Left colon (tissue), 2 donors: ENCODE results near the gene RAD51B. TPM values are rescaled to one million over a fixed set of nuclear protein-coding genes. Genes with fewer than 3 reads are reported as not detected.
"Not testable (repeated sequence)": the region's sequence is repeated elsewhere in the genome, so short reads cannot be mapped to it uniquely, and the experiment has no call there.

Experiments used
- ATAC-seq: fragments of 200-7000 bp; cut with Tn5 transposase; one replicate; pipeline ENCODE4 v1.9.1; 2020; ENCODE audit warnings: mild to moderate bottlenecking, moderate library complexity
- DNase-seq, 2 donors: peaks; one replicate each; pipeline ENCODE4 v3.0.0-alpha.2; 2020
- intact Hi-C, 2 donors: fragments of 100-400 bp; cut with DNase I in 1 of 2; cut with micrococcal nuclease in 1 of 2; formaldehyde crosslinking; loops; one replicate each; pipeline versions ENCODE4 v1.11.2 to v1.14.0; 2022; cut with DNase I, micrococcal nuclease
- total RNA-seq, 2 donors: library from RNA; stranded (reverse); fragmentation: NEBNext Ultra II Directional; extraction: Animal tissue kit (Norgen Biotek cat#: 25700); gene quantifications; one replicate each; pipeline ENCODE4 v1.2.1, GENCODE V29; 2021
- donor health status: DM: no; HTN: no; CAD: no.
- donor health status: DM: yes; HTN: yes; CAD: no.

The RAD51B gene
- total RNA-seq, 2 donors from 2014 or later, result 13.7 to 16.8 TPM

- intact Hi-C loops, result no loop called here
- DNase-seq (no peak), ATAC-seq (no peak)
These were observed 873.6 kb downstream of the RAD51B start for GRCh38 chr14:68692916-68693771.

- ATAC-seq (no peak), DNase-seq (no peak)
- intact Hi-C loops, result no loop called here
These were observed 874.3 kb downstream of the RAD51B start for GRCh38 chr14:68693926-68694325.

DNA sequence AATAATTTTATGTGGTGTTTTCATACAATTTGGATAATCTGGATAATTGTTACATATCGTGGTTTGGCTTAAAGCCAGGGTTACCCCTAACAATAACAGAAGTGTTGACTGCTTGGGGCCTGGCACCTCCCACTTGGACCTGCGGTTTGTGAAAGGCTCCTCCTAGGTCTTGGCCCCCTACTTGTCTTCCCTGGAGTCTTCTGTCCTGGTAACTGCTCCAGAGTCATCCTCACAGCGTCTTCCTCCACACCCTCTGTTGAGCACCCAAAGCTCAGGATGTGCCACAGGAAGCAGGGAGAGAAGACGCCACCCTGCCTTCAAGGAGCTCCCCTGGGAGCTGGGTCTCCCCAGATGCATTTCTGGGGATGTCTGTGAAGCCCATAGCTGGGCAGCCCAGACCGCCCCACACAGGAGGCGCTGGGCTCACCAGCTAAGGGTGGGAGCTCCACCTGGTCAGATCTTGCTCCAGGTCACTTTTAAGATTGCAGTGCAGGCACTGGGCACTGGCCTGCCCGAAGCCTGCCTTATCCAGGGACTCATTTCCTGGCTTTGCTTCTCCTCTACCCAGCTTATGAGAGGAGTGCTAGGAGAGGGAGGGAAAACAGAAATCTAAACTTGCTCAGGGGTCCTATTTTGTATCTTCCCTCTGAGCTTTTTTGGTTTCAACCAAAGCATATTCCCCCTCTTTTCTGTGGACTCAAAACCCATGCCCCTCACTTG lies 875.1 kb downstream of the RAD51B start:
- intact Hi-C loops, result no loop called here
- peak in 1 of 2 donors; percentile 14 for DNase-seq

GRCh38 chr14:68695326-68695768 lies 875.8 kb downstream of the RAD51B start:
- intact Hi-C loops, result no loop called here
- peak; percentile 26 for ATAC-seq
- DNase-seq, result peak in 1 of 2 donors; percentile 31

More for the DNA sequence above, 875.1 kb downstream of the RAD51B start:
- ATAC-seq, result no peak

- DNase-seq (peak in 1 of 2 donors; percentile 3), ATAC-seq (no peak)
- intact Hi-C loops, result no loop called here
These were observed 876.3 kb downstream of the RAD51B start for GRCh38 chr14:68695856-68696255.

DNA sequence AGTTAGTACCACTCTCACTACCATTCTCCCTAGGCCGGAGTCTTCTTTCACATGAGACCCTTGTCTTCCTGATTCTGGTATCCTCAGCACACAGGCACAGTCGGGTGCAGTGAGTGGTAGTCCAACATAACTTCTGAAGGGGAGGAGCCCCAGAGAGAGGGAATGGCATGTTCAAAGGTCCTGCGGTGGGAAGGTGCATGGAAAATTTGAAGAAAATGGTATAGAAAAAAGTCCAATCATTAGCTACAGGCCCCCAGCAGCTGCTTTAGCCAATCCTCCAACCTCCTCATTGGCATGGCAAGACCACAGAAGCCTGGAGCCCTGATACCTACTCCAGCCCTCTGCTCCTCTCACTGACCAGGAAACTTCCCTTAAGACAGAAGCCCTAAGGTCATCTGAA lies 876.7 kb downstream of the RAD51B start:
- ATAC-seq (no peak), DNase-seq (peak in 1 of 2 donors; percentile 5)
- intact Hi-C loops, result no loop called here

- DNase-seq (peak in 1 of 2 donors; percentile 18), ATAC-seq (no peak)
- intact Hi-C loops, result no loop called here
These were observed 877.3 kb downstream of the RAD51B start for GRCh38 chr14:68696721-68697495.

DNA sequence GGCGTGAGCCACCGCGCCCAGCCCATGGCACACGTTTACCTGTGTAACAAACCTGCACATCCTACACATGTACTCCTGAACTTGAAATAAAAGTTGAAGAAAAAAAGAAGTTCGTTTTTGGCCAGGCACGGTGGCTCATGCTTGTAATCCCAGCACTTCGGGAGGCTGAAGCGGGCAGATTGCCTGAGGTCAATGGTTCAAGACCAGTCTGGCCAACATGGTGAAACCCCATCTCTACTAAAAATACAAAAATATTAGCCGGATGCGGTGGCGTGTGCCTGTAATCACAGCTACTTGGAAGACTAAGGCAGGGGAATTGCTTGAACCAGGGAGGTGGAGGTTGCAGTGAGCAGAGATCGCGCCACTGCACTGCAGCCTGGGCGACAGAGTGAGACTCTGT lies 879.2 kb downstream of the RAD51B start:
- peak in 1 of 2 donors; percentile 6 for DNase-seq

GRCh38 chr14:68701001-68701741 lies 881.6 kb downstream of the RAD51B start:
- no peak for ATAC-seq
- peak in 1 of 2 donors; percentile 17 for DNase-seq
- intact Hi-C loops, result no loop called here

More for the DNA sequence above, 879.2 kb downstream of the RAD51B start:
- ATAC-seq, intact Hi-C loops: not testable (repeated sequence)

DNA sequence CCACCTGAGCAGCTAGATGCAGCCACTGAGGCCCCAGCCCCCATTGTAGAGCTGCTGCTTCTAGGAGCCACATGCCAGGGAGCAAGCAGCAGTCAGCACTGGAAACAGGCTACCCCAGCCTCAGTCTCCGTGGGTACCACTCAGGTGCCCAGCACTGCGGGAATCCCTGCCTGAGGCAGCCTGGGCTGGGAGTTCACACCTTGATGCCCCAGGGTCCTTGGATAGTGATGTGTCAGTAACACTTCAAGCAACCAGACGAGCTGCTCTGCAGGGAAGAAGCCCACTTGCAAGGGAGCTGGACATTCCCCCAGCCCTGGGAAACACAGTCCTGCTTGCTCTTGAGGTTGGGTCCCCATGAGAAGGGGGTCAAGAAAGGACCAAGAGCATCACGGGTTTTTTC lies 882.6 kb downstream of the RAD51B start:
- no peak for ATAC-seq
- intact Hi-C loops, result no loop called here
- DNase-seq, result peak in 1 of 2 donors; percentile 12

DNA sequence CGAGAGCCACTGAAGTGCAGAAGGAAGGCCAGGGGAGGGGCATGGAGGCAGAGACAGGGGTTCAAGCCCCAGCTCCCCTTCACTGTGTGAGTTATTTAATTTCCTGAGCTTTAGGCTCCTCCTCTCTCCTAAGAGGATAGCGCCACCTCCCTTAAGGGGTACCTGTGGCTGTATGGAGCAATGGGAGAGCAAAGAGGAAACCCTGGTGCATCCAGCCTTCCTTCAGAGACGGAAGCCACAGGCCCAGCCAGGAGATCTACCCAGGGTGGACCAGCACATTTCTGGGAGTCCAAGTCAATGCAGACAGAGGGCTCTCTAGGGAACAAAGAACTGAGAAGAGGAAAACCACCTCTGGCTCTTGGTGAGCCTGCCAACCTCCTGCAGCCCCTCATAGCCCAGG lies 883.0 kb downstream of the RAD51B start:
- intact Hi-C loops, result no loop called here
- DNase-seq, result no peak
- no peak for ATAC-seq

- ATAC-seq (no peak), DNase-seq (peak in 1 of 2 donors; percentile 30)
- intact Hi-C loops, result no loop called here
These were observed 883.5 kb downstream of the RAD51B start for GRCh38 chr14:68703093-68703492.

- intact Hi-C loops, result no loop called here
- DNase-seq (peak in 1 of 2 donors; percentile 24), ATAC-seq (no peak)
These were observed 885.4 kb downstream of the RAD51B start for GRCh38 chr14:68704736-68705720.

DNA sequence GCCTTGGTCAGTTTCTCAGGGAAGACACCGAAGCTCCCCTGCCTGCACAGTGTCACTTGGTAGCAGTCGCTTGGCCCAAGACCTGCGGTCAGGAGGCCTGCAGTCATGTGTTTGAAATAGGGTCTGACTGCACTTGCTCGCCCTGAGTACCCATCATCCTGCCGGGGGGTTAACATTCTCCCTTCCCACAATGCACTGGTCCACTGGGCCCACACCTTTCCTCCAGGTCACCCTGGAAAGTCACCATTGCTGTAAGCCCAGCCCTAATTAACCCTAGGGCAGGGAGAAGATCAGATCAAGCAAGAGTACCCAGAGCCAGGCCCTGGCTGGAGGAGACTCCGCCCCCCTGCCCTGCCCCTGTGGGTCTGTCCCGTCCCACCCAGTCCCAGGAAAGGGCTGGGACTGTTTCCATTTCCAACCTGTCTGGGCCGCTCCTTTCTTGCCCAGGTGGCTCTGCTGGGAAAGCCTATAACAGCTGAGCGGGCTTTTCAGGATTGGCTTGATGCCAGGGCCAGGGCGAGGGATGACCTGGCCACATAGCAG lies 886.2 kb downstream of the RAD51B start:
- DNase-seq (peak; percentile 87 to 89), ATAC-seq (peak; percentile 99)
- intact Hi-C loops, result no loop called here

DNA sequence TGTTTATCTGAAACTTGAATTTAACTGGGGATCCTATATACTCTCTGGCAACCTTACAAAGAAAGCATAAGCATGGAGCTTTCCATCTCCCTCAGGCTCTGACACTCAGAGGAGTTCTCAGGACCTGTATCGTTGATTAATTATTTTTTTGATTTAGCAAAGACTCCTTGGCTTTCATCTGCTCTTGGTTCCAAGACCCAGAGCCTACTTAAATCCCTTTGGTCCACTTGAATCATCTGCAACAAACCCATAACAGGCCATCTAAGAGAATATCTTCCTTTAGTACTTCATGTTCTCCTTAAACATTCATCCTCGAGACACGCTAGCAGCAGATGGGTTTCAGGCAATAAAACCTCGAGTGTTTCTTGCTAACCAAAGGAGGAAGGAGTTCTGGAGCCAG lies 887.9 kb downstream of the RAD51B start:
- intact Hi-C loops, result no loop called here
- ATAC-seq (no peak), DNase-seq (peak in 1 of 2 donors; percentile 16)

DNA sequence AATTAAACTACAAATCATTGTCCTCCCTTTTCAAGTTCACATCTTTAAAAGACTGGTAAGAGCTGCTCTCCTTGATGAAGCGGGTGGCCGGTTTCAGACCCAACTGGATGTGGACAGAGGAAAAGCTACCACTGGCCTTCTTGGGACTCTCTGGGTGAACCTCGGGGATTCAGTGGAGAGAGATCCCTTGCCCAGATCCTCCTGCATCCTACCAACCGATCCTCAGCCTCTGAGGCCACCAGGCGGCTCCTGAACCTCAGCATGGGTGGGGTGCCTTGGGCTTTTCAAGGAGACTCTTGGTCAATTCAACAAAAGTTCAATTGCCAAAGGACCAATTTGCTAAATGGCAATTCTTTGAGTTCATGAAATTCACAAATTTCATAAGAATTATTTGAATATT lies 888.8 kb downstream of the RAD51B start:
- intact Hi-C loops, result no loop called here
- no peak for ATAC-seq
- DNase-seq, result peak in 1 of 2 donors; percentile 6

GRCh38 chr14:68709007-68709406 lies 889.4 kb downstream of the RAD51B start:
- ATAC-seq (no peak), DNase-seq (peak in 1 of 2 donors; percentile 15)
- intact Hi-C loops, result no loop called here
